Natural killer cell treated with Interleukin-12 subunit alpha and Interleukin-12 subunit beta and Interleukin-15 and Interleukin-18, amount 100 ng/mL, for 72 hours (primary cell): ENCODE measurements around the gene PGM5. TPM values are rescaled to one million over a fixed set of nuclear protein-coding genes. Genes with fewer than 3 reads are reported as not detected.
"Not testable (repeated sequence)": the region's sequence is repeated elsewhere in the genome, so short reads cannot be mapped to it uniquely, and the experiment has no call there.

Source experiments
- ATAC-seq, 2 donors: fragments of 150-1000 bp; cut with Tn5 transposase in 1 of 2; sonication (Bioruptor Pico), chemical (Tn5 transposase) in 1 of 2; 2 replicates each; pipeline ENCODE4 v1.10.0; 2021
- DNase-seq: peaks from one replicate; pipeline ENCODE4 v3.0.0; 2022; ENCODE audit warnings: low spot score
- H3K27ac Mint-ChIP-seq, 2 donors: 1 replicate in 1 of 2; 2 replicates in 1 of 2; pipeline ENCODE4 v1.8.0; 2022; ENCODE audit warnings: mixed read lengths in 2 of 2, mild to moderate bottlenecking in 1 of 2, moderate library complexity in 1 of 2
- H3K27me3 Mint-ChIP-seq, 2 donors: 1 replicate in 1 of 2; 2 replicates in 1 of 2; pipeline ENCODE4 v1.8.0; 2022; ENCODE audit warnings: mixed read lengths in 2 of 2
- H3K36me3 Mint-ChIP-seq: one replicate; pipeline ENCODE4 v1.8.0; 2022; ENCODE audit warnings: mixed read lengths
- H3K4me1 Mint-ChIP-seq, 2 donors: 1 replicate in 1 of 2; 2 replicates in 1 of 2; pipeline ENCODE4 v1.8.0; 2022; ENCODE audit warnings: low read depth in 2 of 2, mixed read lengths in 2 of 2, mild to moderate bottlenecking in 1 of 2
- H3K4me3 Mint-ChIP-seq: one replicate; pipeline ENCODE4 v1.8.0; 2022; ENCODE audit warnings: mixed read lengths
- H3K9me3 Mint-ChIP-seq: 2 replicates; pipeline ENCODE4 v1.8.0; 2022; ENCODE audit warnings: mixed read lengths
- total RNA-seq, 2 donors: library from RNA; stranded (reverse); gene quantifications; one replicate each; pipeline ENCODE4 v1.2.3, GENCODE V29; 2022

PGM5 gene
- not detected for total RNA-seq

GRCh38 chr9:68356380-68357118 is at the start of gene PGM5:
TSS of gene PGM5 (plus strand) at chr9:68356611. CDS start at chr9:68357128, 517 bp downstream.
- Mint-ChIP-seq H3K27me3 (peaks cover 15 to 24% of the 10 kb centered on the region in 2 donors), H3K4me3 (peak within 1 kb of the TSS; percentile 62)
- H3K9me3 Mint-ChIP-seq, H3K27ac Mint-ChIP-seq, DNase-seq, H3K4me1 Mint-ChIP-seq, H3K36me3 Mint-ChIP-seq: not testable (repeated sequence)
- ATAC-seq = peak; percentile 52 to 68

- H3K9me3 Mint-ChIP-seq, H3K27ac Mint-ChIP-seq, DNase-seq, H3K27me3 Mint-ChIP-seq, H3K36me3 Mint-ChIP-seq, H3K4me1 Mint-ChIP-seq, H3K4me3 Mint-ChIP-seq: not testable (repeated sequence)
- peak; percentile 20 to 21 for ATAC-seq
Observed at GRCh38 chr9:68307127-68307526, 49.3 kb upstream of the PGM5 start.

GRCh38 chr9:68307654-68308053 is 48.8 kb upstream of the PGM5 start:
- H3K27ac Mint-ChIP-seq, H3K36me3 Mint-ChIP-seq, H3K27me3 Mint-ChIP-seq, H3K9me3 Mint-ChIP-seq, DNase-seq, H3K4me1 Mint-ChIP-seq, H3K4me3 Mint-ChIP-seq: not testable (repeated sequence)
- peak; percentile 32 to 71 for ATAC-seq

- H3K27me3 Mint-ChIP-seq, H3K9me3 Mint-ChIP-seq, H3K27ac Mint-ChIP-seq, DNase-seq, H3K4me3 Mint-ChIP-seq, H3K36me3 Mint-ChIP-seq, H3K4me1 Mint-ChIP-seq, ATAC-seq: not testable (repeated sequence)
Observed at GRCh38 chr9:68311208-68311607, 45.2 kb upstream of the PGM5 start.

- H3K9me3 Mint-ChIP-seq, H3K27ac Mint-ChIP-seq, H3K4me3 Mint-ChIP-seq, H3K4me1 Mint-ChIP-seq, H3K27me3 Mint-ChIP-seq, H3K36me3 Mint-ChIP-seq, DNase-seq: not testable (repeated sequence)
- ATAC-seq = peak; percentile 56 to 63
Observed at GRCh38 chr9:68318209-68318608, 38.2 kb upstream of the PGM5 start.

- H3K27ac Mint-ChIP-seq, H3K4me3 Mint-ChIP-seq, H3K27me3 Mint-ChIP-seq, H3K36me3 Mint-ChIP-seq, H3K4me1 Mint-ChIP-seq, DNase-seq, ATAC-seq, H3K9me3 Mint-ChIP-seq: not testable (repeated sequence)
Observed at GRCh38 chr9:68323749-68324148, 32.7 kb upstream of the PGM5 start.

GRCh38 chr9:68324518-68324917 is 31.9 kb upstream of the PGM5 start:
- not testable (repeated sequence) for H3K4me1 Mint-ChIP-seq, H3K36me3 Mint-ChIP-seq, H3K27me3 Mint-ChIP-seq, H3K9me3 Mint-ChIP-seq, H3K4me3 Mint-ChIP-seq, H3K27ac Mint-ChIP-seq, DNase-seq
- ATAC-seq = peak in 1 of 2 donors; percentile 45

- H3K9me3 Mint-ChIP-seq, H3K4me3 Mint-ChIP-seq, H3K4me1 Mint-ChIP-seq, ATAC-seq, H3K27ac Mint-ChIP-seq, H3K36me3 Mint-ChIP-seq, DNase-seq, H3K27me3 Mint-ChIP-seq: not testable (repeated sequence)
Observed at GRCh38 chr9:68329106-68329505, 27.3 kb upstream of the PGM5 start.

GRCh38 chr9:68330531-68331173 is 25.8 kb upstream of the PGM5 start:
- H3K36me3 Mint-ChIP-seq, H3K27ac Mint-ChIP-seq, H3K9me3 Mint-ChIP-seq, H3K27me3 Mint-ChIP-seq, H3K4me1 Mint-ChIP-seq, ATAC-seq, DNase-seq, H3K4me3 Mint-ChIP-seq: not testable (repeated sequence)

- H3K27ac Mint-ChIP-seq, H3K27me3 Mint-ChIP-seq, H3K4me3 Mint-ChIP-seq, DNase-seq, H3K4me1 Mint-ChIP-seq, H3K9me3 Mint-ChIP-seq, H3K36me3 Mint-ChIP-seq: not testable (repeated sequence)
- ATAC-seq = peak; percentile 15 to 59
Observed at GRCh38 chr9:68332122-68332521, 24.3 kb upstream of the PGM5 start.

GRCh38 chr9:68335935-68336334 is 20.5 kb upstream of the PGM5 start:
- H3K36me3 Mint-ChIP-seq, ATAC-seq, H3K4me3 Mint-ChIP-seq, DNase-seq, H3K4me1 Mint-ChIP-seq, H3K27me3 Mint-ChIP-seq, H3K9me3 Mint-ChIP-seq, H3K27ac Mint-ChIP-seq: not testable (repeated sequence)

- not testable (repeated sequence) for ATAC-seq, H3K27ac Mint-ChIP-seq, H3K36me3 Mint-ChIP-seq, H3K4me3 Mint-ChIP-seq, H3K9me3 Mint-ChIP-seq, DNase-seq, H3K4me1 Mint-ChIP-seq, H3K27me3 Mint-ChIP-seq
Observed at GRCh38 chr9:68336639-68337339, 19.6 kb upstream of the PGM5 start.

- not testable (repeated sequence) for ATAC-seq, H3K9me3 Mint-ChIP-seq, H3K4me1 Mint-ChIP-seq, H3K27me3 Mint-ChIP-seq, H3K27ac Mint-ChIP-seq, DNase-seq, H3K36me3 Mint-ChIP-seq, H3K4me3 Mint-ChIP-seq
Observed at GRCh38 chr9:68338000-68338399, 18.4 kb upstream of the PGM5 start.

GRCh38 chr9:68342265-68343025 is 14.0 kb upstream of the PGM5 start:
- not testable (repeated sequence) for H3K27me3 Mint-ChIP-seq, H3K4me1 Mint-ChIP-seq

More at GRCh38 chr9:68342265-68343025, 14.0 kb upstream of the PGM5 start:
- not testable (repeated sequence) for H3K36me3 Mint-ChIP-seq, DNase-seq, H3K27ac Mint-ChIP-seq, H3K9me3 Mint-ChIP-seq, H3K4me3 Mint-ChIP-seq
- ATAC-seq = peak; percentile 82 to 83
